B cell (primary cell): ENCODE data around the gene NPHS1. TPM values are rescaled to one million over a fixed set of nuclear protein-coding genes. Genes with fewer than 3 reads are reported as not detected.

Experiments
- ATAC-seq: fragments of 200-7000 bp; cut with Tn5 transposase; one replicate; pipeline ENCODE4 v1.10.0; 2021; ENCODE audit warnings: low read depth, mild to moderate bottlenecking, moderate number of reproducible peaks, moderate library complexity
- CTCF ChIA-PET: fragments of 350-600 bp; sonication (Branson Sonifier 250); formaldehyde crosslinking; loops from one replicate; lab custom pipeline; 2021; ENCODE audit warnings: antibody characterized with exemption, inconsistent platforms; lab: Charles Lee
- POLR2A ChIA-PET: fragments of 350-600 bp; sonication (Branson Sonifier 250); formaldehyde crosslinking; loops from one replicate; lab custom pipeline; 2021; ENCODE audit warnings: antibody characterized with exemption; lab: Charles Lee
- DNase-seq: peaks from one replicate; pipeline ENCODE4 v3.0.0; 2013
- H2AFZ ChIP-seq: 2 replicates; pipeline ENCODE4 v1.6.1; 2012; ENCODE audit warnings: mild to moderate bottlenecking, low read depth, low read length; ENCODE audit not compliant: insufficient read depth, poor library complexity, severe bottlenecking
- H3K27ac ChIP-seq, 2 donors: 1 replicate in 1 of 2; 2 replicates in 1 of 2; pipeline ENCODE4 v1.5.1; 2012 to 2013; ENCODE audit warnings: low read length in 2 of 2, mild to moderate bottlenecking in 2 of 2, moderate library complexity in 1 of 2
- H3K27me3 ChIP-seq, 4 experiments: fragments of 200-600 bp in 1 of 4; sonication (generic) in 1 of 4; replicated peaks in 1 of 4; 1 replicate in 2 of 4; 2 replicates in 2 of 4; pipeline versions ENCODE4 v1.6.1 to v1.7.0; 2013 to 2016; ENCODE audit warnings: low read length in 3 of 4, mild to moderate bottlenecking in 2 of 4, mixed read lengths in 1 of 4, moderate library complexity in 1 of 4; ENCODE audit not compliant: insufficient read depth in 4 of 4, control insufficient read depth in 3 of 4; ENCODE audit errors: control extremely low read depth in 1 of 4
- H3K36me3 ChIP-seq, 2 experiments: replicated peaks in 1 of 2; 1 replicate in 1 of 2; 2 replicates in 1 of 2; pipeline versions ENCODE4 v1.6.1 to v1.7.1; 2013; ENCODE audit warnings: low read length in 1 of 2; ENCODE audit not compliant: insufficient read depth in 2 of 2, control insufficient read depth in 1 of 2; ENCODE audit errors: control extremely low read depth in 1 of 2, extremely low read depth in 1 of 2
- H3K4me1 ChIP-seq, 2 donors: fragments of 200-600 bp in 1 of 2; sonication (generic) in 1 of 2; 1 replicate in 1 of 2; 2 replicates in 1 of 2; pipeline versions ENCODE4 v1.5.1 to v1.6.1; 2013 to 2017; ENCODE audit warnings: low read length in 2 of 2; ENCODE audit not compliant: control insufficient read depth in 2 of 2, insufficient read depth in 2 of 2
- H3K4me2 ChIP-seq: replicated peaks from 2 replicates; pipeline ENCODE3; 2012; ENCODE audit warnings: mild to moderate bottlenecking, low read depth, low read length; ENCODE audit not compliant: poor library complexity, severe bottlenecking
- H3K4me3 ChIP-seq, 5 experiments: fragments of 200-600 bp in 1 of 5; sonication (generic) in 1 of 5; 1 replicate in 3 of 5; 2 replicates in 2 of 5; pipeline versions ENCODE4 v1.5.1 to v1.7.0; 2011 to 2016; ENCODE audit warnings: low read length in 4 of 5, mild to moderate bottlenecking in 4 of 5, low read depth in 2 of 5, control low read depth in 1 of 5, moderate library complexity in 1 of 5; ENCODE audit not compliant: insufficient read depth in 1 of 5; ENCODE audit errors: control extremely low read depth in 1 of 5, extremely low read depth in 1 of 5
- H3K79me2 ChIP-seq: fragments of 200-600 bp; sonication (generic); one replicate; pipeline ENCODE4 v1.6.0; 2016; ENCODE audit warnings: low read length; ENCODE audit not compliant: control insufficient read depth, insufficient read depth
- H3K9ac ChIP-seq: fragments of 200-600 bp; sonication (generic); 2 replicates; pipeline ENCODE4 v1.6.1; 2017; ENCODE audit warnings: mild to moderate bottlenecking, low read length, moderate library complexity
- H3K9me3 ChIP-seq, 3 donors: one replicate each; pipeline versions ENCODE4 v1.6.1 to v1.7.1; 2013; ENCODE audit warnings: low read length in 2 of 3; ENCODE audit not compliant: control insufficient read depth in 2 of 3, insufficient read depth in 1 of 3; ENCODE audit errors: control extremely low read depth in 1 of 3
- H4K20me1 ChIP-seq: 2 replicates; pipeline ENCODE4 v1.6.0; 2012; ENCODE audit warnings: mild to moderate bottlenecking, low read length; ENCODE audit not compliant: insufficient read depth, control insufficient read depth, poor library complexity, severe bottlenecking
- H3K27ac Mint-ChIP-seq: one replicate; pipeline ENCODE4 v1.8.0; 2021; ENCODE audit warnings: mixed read lengths
- H3K27me3 Mint-ChIP-seq: one replicate; pipeline ENCODE4 v1.8.0; 2021; ENCODE audit warnings: mixed read lengths
- H3K4me1 Mint-ChIP-seq: one replicate; pipeline ENCODE4 v1.8.0; 2021; ENCODE audit warnings: mixed read lengths
- H3K4me3 Mint-ChIP-seq: one replicate; pipeline ENCODE4 v1.8.0; 2021; ENCODE audit warnings: mixed read lengths
- H3K9me3 Mint-ChIP-seq: one replicate; pipeline ENCODE4 v1.8.0; 2022; ENCODE audit warnings: mixed read lengths; ENCODE audit not compliant: insufficient read depth
- EZH2 ChIP-seq: IDR thresholded peaks from 2 replicates; pipeline ENCODE4 v1.6.1; 2012; ENCODE audit warnings: borderline replicate concordance, low read depth, mild to moderate bottlenecking, moderate library complexity, low read length; ENCODE audit not compliant: insufficient read depth, poor library complexity, severe bottlenecking
- WGBS: methylation state at CpG from one replicate; pipeline ENCODE4 v1.1.5; 2013; ENCODE audit warnings: missing lambda C conversion rate; ENCODE audit not compliant: insufficient coverage; 5-methylcytosine and 5-hydroxymethylcytosine counted together
- intact Hi-C: fragments of 100-400 bp; cut with micrococcal nuclease; formaldehyde crosslinking; loops from one replicate; pipeline ENCODE4 v1.10.0; 2022
- polyA plus RNA-seq: library from polyadenylated mRNA; depleted of rRNA; stranded (reverse); fragments of >200 nt; gene quantifications from 2 replicates; pipeline ENCODE4 v1.2.3, GENCODE V29; 2012
- total RNA-seq, 2 donors: library from RNA; stranded (reverse); fragments of 120-200 nt in 1 of 2; gene quantifications; 1 replicate in 1 of 2; 2 replicates in 1 of 2; pipeline versions ENCODE4 v1.2.3 to v1.2.4, GENCODE V29; 2013 to 2022
- TF ChIP-seq, protein P1 (sequence below): fragments of 200-600 bp; IDR thresholded peaks from one replicate; pipeline ENCODE4 v1.8.0; 2022; ENCODE audit warnings: antibody characterized with exemption, mild to moderate bottlenecking

Gene NPHS1
- total and polyA plus RNA-seq, 2 donors (not counting 1 experiment from before 2014, with no cell fraction given) = not detected

DNA sequence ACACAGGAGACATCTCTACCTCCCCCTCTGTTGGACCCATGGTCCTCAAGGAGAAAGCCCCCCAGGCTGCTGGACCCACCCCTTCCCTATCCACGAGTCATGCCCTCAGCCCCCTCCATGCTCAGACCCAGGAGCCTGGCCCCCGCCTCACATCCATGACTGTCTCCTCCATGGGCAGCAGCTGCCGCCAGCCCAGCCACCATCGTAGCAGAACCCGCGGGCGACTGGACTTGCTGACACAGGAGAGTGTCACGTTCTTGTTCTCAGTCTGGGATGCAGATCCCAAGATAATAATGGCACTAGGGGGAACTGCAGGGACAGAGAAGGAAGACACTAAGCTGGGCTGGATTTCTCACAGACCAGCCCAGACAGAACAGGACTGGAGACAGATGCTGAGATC is 3.8 kb downstream of the NPHS1 start:
- Mint-ChIP-seq H3K27ac (no peak overlapping the region), H3K27me3 (peaks cover 61% of the 10 kb centered on the region), H3K9me3 (no peaks in the 10 kb centered on the region), H3K4me3 (no peak overlapping the region), H3K4me1 (peaks cover 19% of the 10 kb centered on the region)
- TF ChIP-seq, protein P1, sequence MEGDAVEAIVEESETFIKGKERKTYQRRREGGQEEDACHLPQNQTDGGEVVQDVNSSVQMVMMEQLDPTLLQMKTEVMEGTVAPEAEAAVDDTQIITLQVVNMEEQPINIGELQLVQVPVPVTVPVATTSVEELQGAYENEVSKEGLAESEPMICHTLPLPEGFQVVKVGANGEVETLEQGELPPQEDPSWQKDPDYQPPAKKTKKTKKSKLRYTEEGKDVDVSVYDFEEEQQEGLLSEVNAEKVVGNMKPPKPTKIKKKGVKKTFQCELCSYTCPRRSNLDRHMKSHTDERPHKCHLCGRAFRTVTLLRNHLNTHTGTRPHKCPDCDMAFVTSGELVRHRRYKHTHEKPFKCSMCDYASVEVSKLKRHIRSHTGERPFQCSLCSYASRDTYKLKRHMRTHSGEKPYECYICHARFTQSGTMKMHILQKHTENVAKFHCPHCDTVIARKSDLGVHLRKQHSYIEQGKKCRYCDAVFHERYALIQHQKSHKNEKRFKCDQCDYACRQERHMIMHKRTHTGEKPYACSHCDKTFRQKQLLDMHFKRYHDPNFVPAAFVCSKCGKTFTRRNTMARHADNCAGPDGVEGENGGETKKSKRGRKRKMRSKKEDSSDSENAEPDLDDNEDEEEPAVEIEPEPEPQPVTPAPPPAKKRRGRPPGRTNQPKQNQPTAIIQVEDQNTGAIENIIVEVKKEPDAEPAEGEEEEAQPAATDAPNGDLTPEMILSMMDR = no peak
- 73% methylated on average over 6 of the region's 8 CpGs for WGBS
- H3K4me1 ChIP-seq = peaks cover 15 to 27% of the 10 kb centered on the region in 2 donors
- ATAC-seq (no peak), DNase-seq (no peak)
- no peak overlapping the region for H2AFZ ChIP-seq
- no peak overlapping the region for H3K4me2 ChIP-seq
- no peaks in the 10 kb centered on the region for H3K79me2 ChIP-seq
- POLR2A ChIA-PET = no interaction called here
- peaks cover 0 to 26% (median 0%) of the 10 kb centered on the region in 3 donors for H3K9me3 ChIP-seq
- H3K27ac ChIP-seq = no peak overlapping the region
- no peak overlapping the region for H3K4me3 ChIP-seq
- H4K20me1 ChIP-seq = no peaks in the 10 kb centered on the region
- H3K36me3 ChIP-seq = no peaks in the 10 kb centered on the region
- peaks cover 0 to 64% (median 26%) of the 10 kb centered on the region in 4 experiments for H3K27me3 ChIP-seq
- intact Hi-C loops = no loop called here
- CTCF ChIA-PET = no interaction called here
- H3K9ac ChIP-seq = no peak overlapping the region

DNA sequence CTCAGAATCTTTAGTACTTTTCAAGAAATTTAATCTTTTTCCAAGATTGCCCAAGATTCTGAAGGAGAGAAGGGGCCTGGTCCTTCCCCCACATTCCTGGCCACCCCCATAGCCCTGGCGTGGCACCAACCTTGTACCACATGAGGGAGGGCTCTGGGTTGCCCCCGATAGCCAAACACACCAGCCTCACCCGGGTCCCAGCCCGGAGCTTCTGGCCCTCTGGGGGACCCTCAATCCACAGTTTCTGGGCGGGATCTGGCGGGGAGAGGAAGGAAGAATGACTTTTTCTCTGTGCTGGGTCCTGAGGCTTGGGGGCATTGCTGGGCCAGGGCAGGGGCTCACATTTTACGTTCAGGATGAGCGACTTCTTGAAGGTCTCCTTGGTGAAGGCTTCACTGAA is 4.4 kb downstream of the NPHS1 start:
- intact Hi-C loops = no loop called here
- peaks cover 0 to 69% (median 31%) of the 10 kb centered on the region in 4 experiments for H3K27me3 ChIP-seq
- H3K4me1 Mint-ChIP-seq = peaks cover 19% of the 10 kb centered on the region

More for the DNA sequence above, 4.4 kb downstream of the NPHS1 start:
- no peaks in the 10 kb centered on the region for H3K9me3 Mint-ChIP-seq
- Histone ChIP-seq H2AFZ (no peak overlapping the region), H3K79me2 (no peaks in the 10 kb centered on the region), H3K27ac (no peak overlapping the region), H3K9ac (no peak overlapping the region), H3K4me2 (no peak overlapping the region), H3K4me1 (peaks cover 15 to 31% of the 10 kb centered on the region in 2 donors), H3K9me3 (peaks cover 0 to 29% (median 0%) of the 10 kb centered on the region in 3 donors), H4K20me1 (no peaks in the 10 kb centered on the region), H3K36me3 (no peaks in the 10 kb centered on the region), H3K4me3 (no peak overlapping the region)
- no peak for TF ChIP-seq EZH2
- TF ChIP-seq, protein P1 = no peak
- no peak overlapping the region for H3K27ac Mint-ChIP-seq
- ATAC-seq (no peak), DNase-seq (no peak)
- WGBS = 83% methylated on average over 6 of the region's 8 CpGs
- H3K4me3 Mint-ChIP-seq = no peak overlapping the region
- H3K27me3 Mint-ChIP-seq = peaks cover 61% of the 10 kb centered on the region
- POLR2A ChIA-PET = interaction anchor here (0.6 kb wide), 1 partner anchor 10 kb away, joined by 3 read pairs; no protein-coding TSS in a partner anchor
- CTCF ChIA-PET = no interaction called here
